AG04450 (cell line): ENCODE measurements around the gene ST3GAL6. TPM values are rescaled to one million over a fixed set of nuclear protein-coding genes. Genes with fewer than 3 reads are reported as not detected.

ENCODE experiments used
- CTCF ChIA-PET: fragments of 300-600, 350-600 bp; formaldehyde crosslinking; extraction: SDS; loops from one replicate; lab custom pipeline; 2022; ENCODE audit warnings: antibody characterized with exemption, inconsistent platforms; lab: Charles Lee
- POLR2A ChIA-PET: fragments of 350-600 bp; formaldehyde crosslinking; extraction: SDS; loops from one replicate; lab custom pipeline; 2021; ENCODE audit warnings: antibody characterized with exemption, inconsistent platforms; lab: Yijun Ruan, JAX
- DNase-seq: peaks from one replicate; pipeline ENCODE4 v3.0.0-alpha.2; 2011; ENCODE audit warnings: low read depth, low spot score
- H3K27ac ChIP-seq: one replicate; pipeline ENCODE4 v1.5.1; 2012; ENCODE audit warnings: low read depth, low read length, control low read depth
- H3K27me3 ChIP-seq: one replicate; pipeline ENCODE4 v1.6.0; 2012; ENCODE audit warnings: low read length; ENCODE audit not compliant: control insufficient read depth, insufficient read depth
- H3K4me3 ChIP-seq: 2 replicates; pipeline ENCODE4 v1.5.1; 2011; ENCODE audit warnings: mild to moderate bottlenecking, low read depth, low read length, control low read depth
- H3K9me3 ChIP-seq: 2 replicates; pipeline ENCODE4 v1.5.1; 2012; ENCODE audit warnings: low read length; ENCODE audit not compliant: control insufficient read depth, insufficient read depth
- polyA plus RNA-seq: library from polyadenylated mRNA; depleted of rRNA; stranded (reverse); fragments of >200 nt; gene quantifications from 2 replicates; pipeline ENCODE4 v1.2.3, GENCODE V29; 2011
- TF ChIP-seq, protein P1 (sequence below): IDR thresholded peaks from 2 replicates; pipeline ENCODE4 v1.5.1; 2011; ENCODE audit warnings: low read depth, low read length, control low read depth, inconsistent platforms

Gene ST3GAL6
- polyA plus RNA-seq, 1 experiment: 1.9 TPM

DNA sequence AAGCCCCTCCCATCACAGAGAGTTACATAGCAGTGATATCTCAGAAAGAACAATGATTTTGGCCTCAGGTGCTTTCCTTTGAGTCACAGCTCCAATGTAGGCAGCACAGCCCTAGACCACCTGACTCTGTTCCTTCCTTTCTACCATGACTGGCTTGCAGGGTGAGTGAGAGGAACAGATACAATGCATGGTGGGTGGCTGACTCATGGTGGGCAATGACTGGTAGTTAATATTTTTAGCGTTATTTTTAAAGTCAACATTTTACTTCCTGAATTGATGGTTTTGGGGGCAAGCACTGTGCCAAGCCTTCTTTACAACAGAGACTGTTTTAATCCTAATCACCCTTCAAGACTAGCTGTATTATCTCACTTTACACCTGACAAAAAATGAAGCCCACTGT is 32.8 kb upstream of the ST3GAL6 start:
- Histone ChIP-seq H3K27me3 (no peaks in the 10 kb centered on the region), H3K4me3 (no peak overlapping the region), H3K27ac (no peak overlapping the region), H3K9me3 (no peaks in the 10 kb centered on the region; the same call in 1 of the 2 replicates)
- ChIA-PET CTCF (no interaction called here), POLR2A (interaction anchor here (0.6 kb wide), 1 partner anchor 26 kb away, joined by 10 read pairs; no protein-coding TSS in a partner anchor)
- DNase-seq: no peak
- TF ChIP-seq, protein P1, sequence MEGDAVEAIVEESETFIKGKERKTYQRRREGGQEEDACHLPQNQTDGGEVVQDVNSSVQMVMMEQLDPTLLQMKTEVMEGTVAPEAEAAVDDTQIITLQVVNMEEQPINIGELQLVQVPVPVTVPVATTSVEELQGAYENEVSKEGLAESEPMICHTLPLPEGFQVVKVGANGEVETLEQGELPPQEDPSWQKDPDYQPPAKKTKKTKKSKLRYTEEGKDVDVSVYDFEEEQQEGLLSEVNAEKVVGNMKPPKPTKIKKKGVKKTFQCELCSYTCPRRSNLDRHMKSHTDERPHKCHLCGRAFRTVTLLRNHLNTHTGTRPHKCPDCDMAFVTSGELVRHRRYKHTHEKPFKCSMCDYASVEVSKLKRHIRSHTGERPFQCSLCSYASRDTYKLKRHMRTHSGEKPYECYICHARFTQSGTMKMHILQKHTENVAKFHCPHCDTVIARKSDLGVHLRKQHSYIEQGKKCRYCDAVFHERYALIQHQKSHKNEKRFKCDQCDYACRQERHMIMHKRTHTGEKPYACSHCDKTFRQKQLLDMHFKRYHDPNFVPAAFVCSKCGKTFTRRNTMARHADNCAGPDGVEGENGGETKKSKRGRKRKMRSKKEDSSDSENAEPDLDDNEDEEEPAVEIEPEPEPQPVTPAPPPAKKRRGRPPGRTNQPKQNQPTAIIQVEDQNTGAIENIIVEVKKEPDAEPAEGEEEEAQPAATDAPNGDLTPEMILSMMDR: no peak

DNA sequence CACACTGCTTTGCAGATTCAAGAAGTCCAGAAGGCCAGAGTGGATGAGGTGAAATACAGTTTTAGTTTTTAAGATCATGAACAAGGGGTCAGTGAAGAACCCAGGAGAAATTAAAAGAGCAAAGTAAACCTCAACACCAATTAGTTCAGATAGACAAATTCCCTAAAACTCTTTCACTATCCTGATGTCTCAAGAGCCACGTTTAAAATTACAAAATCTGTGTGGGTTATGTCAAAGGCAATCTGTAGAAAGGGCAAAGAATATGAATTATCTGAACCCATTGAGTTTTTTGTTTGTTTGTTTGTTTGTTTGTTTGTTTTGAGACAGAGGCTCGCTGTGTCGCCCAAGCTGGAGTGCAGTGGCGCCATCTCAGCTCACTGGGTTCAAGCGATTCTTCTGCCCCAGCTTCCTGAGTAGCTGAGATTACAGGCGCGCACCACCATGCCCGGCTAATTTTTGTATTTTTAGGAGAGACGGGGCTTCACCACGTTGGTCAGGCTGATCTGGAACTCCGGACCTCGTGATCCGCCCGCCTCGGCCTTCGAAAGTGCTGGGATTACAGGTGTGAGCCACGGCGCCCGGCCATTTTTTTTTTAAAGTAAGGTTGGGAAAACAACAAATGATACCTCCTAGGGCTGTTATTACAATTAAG is 32.1 kb upstream of the ST3GAL6 start:
- H3K27ac ChIP-seq: no peak overlapping the region
- CTCF ChIA-PET: interaction anchor here (0.7 to 0.8 kb wide), 2 partner anchors 9 to 22 kb away, joined by 4 to 6 read pairs; no protein-coding TSS in a partner anchor
- POLR2A ChIA-PET: interaction anchor here (0.6 kb wide), 1 partner anchor 27 kb away, joined by 10 read pairs; no protein-coding TSS in a partner anchor

DNA sequence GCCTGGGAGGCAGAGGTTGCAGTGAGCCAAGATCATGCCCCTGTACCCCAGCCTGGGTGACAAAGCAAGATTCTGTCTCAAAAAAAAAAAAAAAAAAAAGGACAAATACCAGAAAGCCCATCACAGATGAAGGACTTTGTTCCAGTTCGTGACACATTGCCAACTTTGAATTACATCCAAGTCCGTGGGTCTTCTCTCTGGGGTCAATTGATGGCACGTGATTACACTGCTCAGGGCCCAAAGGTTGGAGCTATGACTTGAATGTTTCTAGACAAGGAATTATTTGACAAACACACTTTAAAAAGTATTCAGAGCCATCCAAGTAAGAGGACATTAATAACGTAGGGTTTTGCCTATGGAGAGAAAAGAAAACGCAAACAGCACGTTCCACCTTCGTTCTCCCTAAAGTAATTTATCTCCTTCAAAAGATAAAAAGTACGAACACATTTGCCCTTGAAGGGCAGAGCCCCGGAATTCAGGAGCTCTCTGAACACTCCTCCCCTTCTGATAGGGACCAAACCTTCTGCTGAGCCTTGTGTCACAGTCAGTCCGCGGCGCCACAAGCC is 31.3 kb upstream of the ST3GAL6 start:
- DNase-seq: no peak
- TF ChIP-seq, protein P1: no peak
- H3K9me3 ChIP-seq: no peaks in the 10 kb centered on the region; the same call in 1 of the 2 replicates
- H3K4me3 ChIP-seq: peak overlapping the region; percentile 73
- POLR2A ChIA-PET: interaction anchor here (0.7 kb wide), 1 partner anchor 966 kb away, joined by 4 read pairs; no protein-coding TSS in a partner anchor
- CTCF ChIA-PET: interaction anchor here (0.6 to 0.8 kb wide), 4 partner anchors 8 to 248 kb away, joined by 4 to 8 read pairs (median 6); no protein-coding TSS in a partner anchor
- no peaks in the 10 kb centered on the region for H3K27me3 ChIP-seq
- H3K27ac ChIP-seq: no peak overlapping the region

More for the DNA sequence above, 32.1 kb upstream of the ST3GAL6 start:
- Histone ChIP-seq H3K4me3 (no peak overlapping the region), H3K9me3 (no peaks in the 10 kb centered on the region; the same call in 1 of the 2 replicates), H3K27me3 (no peaks in the 10 kb centered on the region)
- no peak for DNase-seq
- TF ChIP-seq, protein P1: no peak

GRCh38 chr3:98732286-98733052 is 30.7 kb upstream of the ST3GAL6 start:
- CTCF ChIA-PET: interaction anchor here (0.6 to 0.7 kb wide), 2 partner anchors 93 to 247 kb away, joined by 5 to 8 read pairs; no protein-coding TSS in a partner anchor

More at GRCh38 chr3:98732286-98733052, 30.7 kb upstream of the ST3GAL6 start:
- Histone ChIP-seq H3K27ac (no peak overlapping the region), H3K9me3 (no peaks in the 10 kb centered on the region; the same call in 1 of the 2 replicates), H3K4me3 (peak overlapping the region; percentile 73), H3K27me3 (no peaks in the 10 kb centered on the region)
- no peak for DNase-seq
- TF ChIP-seq, protein P1: no peak
- POLR2A ChIA-PET: interaction anchor here (0.7 kb wide), 1 partner anchor 967 kb away, joined by 4 read pairs; no protein-coding TSS in a partner anchor
